AG04449 (cell line): Measurements from ENCODE around the gene MBTD1.
A peak's percentile ranks its signal among the peaks of the same experiment; 100 is the strongest.

Experiments used
- CTCF ChIA-PET: fragments of 350-600 bp; formaldehyde crosslinking; extraction: SDS; loops from one replicate; lab custom pipeline; 2021; ENCODE audit warnings: antibody characterized with exemption; lab: Yijun Ruan, JAX
- POLR2A ChIA-PET: fragments of 400-600, 350-600 bp; formaldehyde crosslinking; extraction: SDS; loops from one replicate; lab custom pipeline; 2020; ENCODE audit warnings: antibody characterized with exemption, inconsistent platforms; lab: Yijun Ruan, JAX
- DNase-seq: peaks from one replicate; pipeline ENCODE4 v3.0.0-alpha.2; 2010; ENCODE audit warnings: low read depth, low spot score
- H3K4me3 ChIP-seq: 2 replicates; pipeline ENCODE4 v1.5.1; 2011; ENCODE audit warnings: low read depth, mild to moderate bottlenecking, control low read depth, low read length
- CTCF ChIP-seq: IDR thresholded peaks from one replicate; pipeline ENCODE4 v1.5.1; 2011; ENCODE audit warnings: mild to moderate bottlenecking, moderate library complexity, low read length, control low read depth, inconsistent platforms; ENCODE audit not compliant: insufficient read depth; ENCODE audit errors: missing control alignments

Gene MBTD1

GRCh38 chr17:51152766-51153209 lies 107.1 kb downstream of the MBTD1 start:
- ChIA-PET POLR2A (interaction anchor here (0.7 to 1.2 kb wide), 8 partner anchors 9 to 300 kb away, joined by 3 to 9 read pairs (median 4); partner anchors contain the start of genes NME2, SPAG9 and TOB1), CTCF (interaction anchor here (0.7 to 4.6 kb wide), 29 partner anchors 10 to 370 kb away, joined by 3 to 116 read pairs (median 7); partner anchors contain the start of gene SPAG9)
- H3K4me3 ChIP-seq, result peak overlapping the region; percentile 46
- no peak for DNase-seq
- no peak for TF ChIP-seq CTCF

- no peak for DNase-seq
- POLR2A ChIA-PET, result no interaction called here
Measured at GRCh38 chr17:51150932-51151331, 108.9 kb downstream of the MBTD1 start.

GRCh38 chr17:51149163-51149562 lies 110.7 kb downstream of the MBTD1 start:
- H3K4me3 ChIP-seq, result no peak overlapping the region
- no peak for DNase-seq
- ChIA-PET CTCF (interaction anchor here (0.7 to 4.6 kb wide), 2 partner anchors 144 to 149 kb away, joined by 3 to 116 read pairs; no protein-coding TSS in a partner anchor), POLR2A (no interaction called here)
- TF ChIP-seq CTCF, result no peak

More at GRCh38 chr17:51150932-51151331, 108.9 kb downstream of the MBTD1 start:
- no peak overlapping the region for H3K4me3 ChIP-seq
- CTCF ChIA-PET, result interaction anchor here (1.1 to 4.6 kb wide), 3 partner anchors 9 to 151 kb away, joined by 3 to 116 read pairs (median 37); no protein-coding TSS in a partner anchor
- no peak for TF ChIP-seq CTCF

GRCh38 chr17:51147650-51148049 lies 112.2 kb downstream of the MBTD1 start:
- ChIA-PET CTCF (interaction anchor here (1.0 to 1.1 kb wide), 3 partner anchors 12 to 147 kb away, joined by 3 to 5 read pairs (median 3); no protein-coding TSS in a partner anchor), POLR2A (no interaction called here)
- no peak overlapping the region for H3K4me3 ChIP-seq
- no peak for DNase-seq
- no peak for TF ChIP-seq CTCF

- TF ChIP-seq CTCF, result no peak
- H3K4me3 ChIP-seq, result no peak overlapping the region
- DNase-seq, result no peak
- POLR2A ChIA-PET, result no interaction called here
- CTCF ChIA-PET, result interaction anchor here (5.4 kb wide), 1 partner anchor 8 kb away, joined by 37 read pairs; the partner anchor contains the start of gene NME1
Measured at GRCh38 chr17:51144266-51145022, 115.4 kb downstream of the MBTD1 start.

GRCh38 chr17:51142597-51142996 lies 117.3 kb downstream of the MBTD1 start:
- no peak for TF ChIP-seq CTCF
- ChIA-PET POLR2A (no interaction called here), CTCF (interaction anchor here (1.1 to 5.4 kb wide), 2 partner anchors 10 to 23 kb away, joined by 4 to 37 read pairs; partner anchors contain the start of genes NME1 and NME2)
- no peak for DNase-seq
- no peak overlapping the region for H3K4me3 ChIP-seq
